NCI-H2196 treated with DMSO at 0.1 percent for 48 hours (cell line): ENCODE data around the gene MAD1L1.

Experiments used
- DNase-seq: peaks from one replicate; lab custom pipeline; 2025; ENCODE audit not compliant: unreplicated experiment; lab: John Stamatoyannopoulos, UW

The MAD1L1 gene

DNA sequence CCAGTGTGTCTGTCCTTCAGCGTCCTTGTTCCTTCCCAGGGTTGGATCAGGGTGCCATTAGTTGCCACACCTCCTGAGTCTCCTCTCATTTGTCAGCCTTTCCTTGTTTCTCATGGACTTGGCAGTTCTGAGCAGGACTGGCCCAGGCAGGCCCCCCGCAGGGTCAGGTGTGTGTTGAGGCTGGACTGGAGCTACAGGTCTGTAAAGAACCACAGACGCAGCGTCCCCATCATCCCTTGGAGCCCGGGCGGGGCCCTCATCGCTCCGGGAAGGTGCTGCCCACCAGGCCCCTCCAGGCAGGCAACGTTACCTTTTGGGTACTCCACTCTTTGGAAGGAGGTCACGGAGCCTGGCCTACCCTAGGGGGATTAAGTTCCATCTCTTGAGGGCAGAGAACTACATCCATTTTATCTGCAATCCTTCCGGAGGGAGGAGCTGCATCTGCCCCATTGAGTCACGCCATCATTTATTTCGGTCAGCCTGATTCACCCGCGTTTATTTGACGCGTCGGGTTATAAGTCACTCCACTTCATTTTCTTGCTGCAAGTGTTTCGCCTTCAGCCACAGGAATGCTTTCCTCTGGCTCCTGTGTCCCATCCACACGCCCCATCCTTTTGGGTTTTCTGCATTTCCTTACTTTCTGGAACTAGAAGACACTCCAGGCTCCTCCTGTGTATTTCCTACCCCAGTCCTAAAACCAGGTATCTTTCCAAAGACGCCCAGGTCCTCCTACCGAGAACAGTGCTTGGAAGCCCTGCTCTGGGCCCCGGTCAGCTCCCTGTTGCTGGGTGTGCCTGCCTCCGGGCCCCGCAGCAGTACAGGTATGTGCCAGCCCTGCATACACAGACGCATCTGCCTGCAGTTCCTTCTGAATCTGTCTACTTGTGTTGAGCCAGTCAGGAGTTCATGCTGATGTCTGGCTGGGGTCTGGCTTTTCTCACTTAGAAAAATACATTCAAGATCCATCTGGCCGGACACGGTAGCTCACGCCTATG lies 141.9 kb downstream of the MAD1L1 start:
- no peak for DNase-seq

DNA sequence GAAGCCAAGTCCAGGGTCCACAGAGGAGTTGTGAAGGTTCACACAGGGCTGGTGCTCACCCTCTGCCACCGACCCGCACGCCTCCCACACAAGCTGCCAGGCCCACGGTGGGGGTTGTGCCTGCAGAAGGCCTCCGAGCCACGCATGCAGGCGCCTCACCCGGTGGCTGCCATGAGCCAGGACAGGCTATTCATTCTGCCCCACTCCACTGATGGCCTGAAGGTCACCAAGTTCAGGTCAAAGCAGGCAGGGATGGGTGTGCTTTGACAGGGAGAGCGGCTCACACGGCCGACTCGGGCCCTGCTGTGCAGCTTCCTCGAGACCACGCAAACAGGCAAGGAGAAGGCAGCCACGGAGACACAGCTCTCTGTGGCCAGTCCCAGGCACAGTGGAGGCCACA lies 143.9 kb downstream of the MAD1L1 start:
- no peak for DNase-seq

DNA sequence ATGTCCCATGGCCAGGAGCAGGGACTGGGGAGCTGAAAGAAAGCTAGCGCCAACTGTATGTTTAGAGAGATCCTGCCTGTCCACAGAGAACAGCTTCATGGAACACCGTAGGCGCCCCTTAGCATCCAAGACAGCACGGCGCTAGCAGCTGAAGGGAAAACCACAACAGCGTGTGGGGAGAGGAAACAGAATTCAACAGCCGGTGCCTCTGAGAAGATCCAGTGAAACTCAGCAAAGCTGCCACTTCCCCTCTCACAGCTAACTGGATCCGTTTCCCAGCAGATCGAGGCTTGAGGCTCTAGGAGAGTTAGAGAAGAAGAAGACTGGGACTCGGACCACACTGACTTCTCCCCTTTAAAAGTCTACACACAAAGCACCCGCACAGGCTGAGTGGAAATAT lies 145.0 kb downstream of the MAD1L1 start:
- DNase-seq = no peak

DNA sequence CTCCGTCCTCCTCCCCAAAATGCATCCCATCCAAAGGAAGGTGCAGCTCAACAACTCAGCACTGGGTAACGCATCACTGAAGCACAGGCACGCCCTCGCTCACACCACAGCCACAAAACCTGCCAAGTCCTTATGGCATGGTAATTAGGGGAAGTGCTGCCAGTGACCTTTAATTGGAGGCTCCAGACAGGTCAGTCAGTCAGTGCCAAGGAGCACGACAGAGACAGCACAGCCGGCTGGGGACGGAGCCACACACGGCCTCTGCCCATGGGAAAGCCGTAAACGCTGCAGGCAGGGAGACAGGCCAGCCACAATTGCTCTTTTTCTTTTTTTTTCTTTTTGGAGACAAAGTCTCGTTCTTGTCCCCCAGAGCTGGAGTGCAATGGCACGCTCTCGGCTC lies 146.5 kb downstream of the MAD1L1 start:
- no peak for DNase-seq

GRCh38 chr7:2085804-2086203 lies 146.9 kb downstream of the MAD1L1 start:
- no peak for DNase-seq

DNA sequence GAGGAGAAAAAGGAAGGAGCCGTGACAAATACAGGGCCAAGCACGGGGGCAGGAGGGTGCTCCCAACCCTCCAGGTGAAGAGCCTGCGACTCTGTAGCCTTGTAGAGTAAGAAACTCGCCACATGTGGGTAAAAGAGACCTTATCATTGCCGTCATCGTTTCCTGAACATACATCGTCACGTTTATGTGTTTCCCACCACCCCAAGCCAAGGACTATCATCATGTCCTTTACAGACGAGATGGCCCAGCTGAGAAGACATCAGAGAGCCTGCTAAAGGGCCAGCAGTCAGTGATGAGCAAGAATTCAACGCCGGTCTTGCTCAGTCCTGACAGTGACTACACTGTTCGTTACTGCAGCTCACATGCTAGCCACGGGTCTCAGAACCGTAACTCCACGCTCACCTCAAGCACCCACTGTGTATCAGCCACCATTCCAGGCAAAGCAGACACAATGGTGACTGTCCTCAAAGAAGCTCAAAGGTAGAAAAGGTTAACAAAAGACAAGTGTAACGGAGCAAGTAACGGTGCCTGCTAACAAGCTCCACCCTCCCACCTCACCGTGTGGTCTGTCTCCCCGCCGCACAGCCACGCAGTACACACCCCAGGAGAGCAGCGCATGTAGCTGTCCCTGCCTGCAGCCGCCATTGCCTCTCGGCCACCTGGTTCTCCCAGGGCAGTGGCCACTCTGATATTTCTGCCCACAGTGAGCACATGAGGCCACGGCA lies 147.8 kb downstream of the MAD1L1 start:
- no peak for DNase-seq

- DNase-seq = no peak
These were observed 148.4 kb downstream of the MAD1L1 start for GRCh38 chr7:2084331-2084730.

- DNase-seq = no peak
These were observed 149.4 kb downstream of the MAD1L1 start for GRCh38 chr7:2083362-2083761.

GRCh38 chr7:2082139-2082998 lies 150.4 kb downstream of the MAD1L1 start:
- DNase-seq = no peak

DNA sequence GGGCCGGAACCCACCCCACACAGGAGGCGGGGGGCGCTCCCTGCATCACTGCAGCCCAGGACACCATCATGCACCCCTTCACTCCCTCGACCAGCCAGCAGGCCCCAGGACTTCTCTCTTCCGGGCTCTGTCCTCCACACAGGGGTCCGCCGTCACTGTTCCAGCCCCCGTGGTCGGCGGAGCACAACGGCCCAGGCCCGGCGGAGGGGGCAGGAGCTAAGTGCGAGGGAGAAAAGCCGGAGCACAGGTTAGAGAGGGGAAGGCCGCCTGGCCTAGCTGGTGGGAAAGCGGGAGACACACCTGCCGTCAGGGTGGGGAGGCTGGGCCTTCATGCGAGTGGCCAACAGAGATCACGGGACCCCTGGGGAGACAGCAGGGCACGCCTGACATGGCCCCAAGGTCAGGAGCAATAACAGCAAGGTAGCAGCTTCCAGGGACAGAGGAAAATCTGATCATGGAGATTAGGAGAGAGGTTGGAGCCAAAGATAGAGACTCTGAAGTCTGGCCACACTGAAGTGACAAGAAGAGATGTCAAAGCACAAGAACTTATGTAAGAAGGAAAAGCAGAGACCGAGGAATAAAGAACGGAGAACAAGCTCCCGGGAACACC lies 151.1 kb downstream of the MAD1L1 start:
- no peak for DNase-seq

DNA sequence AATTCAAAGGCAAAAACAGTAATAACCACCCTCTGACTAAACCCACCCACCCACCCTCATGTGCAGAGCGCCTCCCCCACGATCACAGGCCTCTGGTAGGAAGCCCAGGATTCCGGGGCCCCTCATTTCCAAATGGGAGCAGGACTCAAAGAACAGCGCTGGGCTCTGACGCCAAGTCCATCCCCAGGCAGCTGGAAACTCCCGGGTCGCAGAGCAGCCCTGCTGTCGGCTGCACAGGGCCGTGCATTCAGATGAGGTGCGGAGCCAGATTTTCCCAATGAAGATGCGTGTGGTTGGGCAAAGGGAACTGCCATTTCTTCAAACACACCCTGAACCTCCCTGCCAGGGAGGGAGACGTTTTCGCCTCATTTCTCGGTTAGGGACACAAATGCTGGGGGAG lies 152.3 kb downstream of the MAD1L1 start:
- DNase-seq = no peak

- DNase-seq = no peak
These were observed 152.7 kb downstream of the MAD1L1 start for GRCh38 chr7:2080060-2080387.

DNA sequence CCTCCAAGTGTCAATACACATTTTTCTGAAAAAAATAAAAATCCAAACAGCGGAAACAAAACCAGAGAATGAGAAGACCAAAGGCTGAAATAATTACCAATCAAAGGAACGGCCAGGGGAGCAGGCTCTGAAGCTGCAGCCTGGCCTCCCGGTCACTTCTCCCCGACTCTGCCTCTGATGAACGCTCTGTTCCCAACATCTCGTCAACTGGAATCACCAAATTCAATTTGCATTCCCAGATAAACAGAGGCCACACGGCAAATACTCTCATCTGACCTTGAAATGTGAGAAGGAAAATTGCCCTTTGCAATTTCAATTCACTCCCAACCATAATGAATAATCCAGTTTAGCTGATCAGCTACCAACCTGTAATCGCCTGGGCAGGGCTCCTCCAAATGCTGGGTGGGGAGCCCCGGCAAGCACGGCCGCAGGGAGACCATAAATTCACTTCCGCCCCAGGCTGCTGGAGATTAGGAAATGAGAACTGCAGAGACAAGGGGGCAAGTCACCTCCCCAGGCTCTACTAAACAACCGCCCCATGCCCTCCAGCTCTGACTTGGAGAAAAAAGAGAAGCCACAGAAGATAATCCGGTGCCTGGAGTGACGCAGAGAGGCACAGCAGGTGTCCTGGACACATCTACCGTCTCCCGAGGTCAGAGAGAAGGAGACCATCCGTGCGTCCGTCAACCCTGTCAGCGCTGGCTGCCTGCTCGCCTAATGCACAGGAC lies 153.2 kb downstream of the MAD1L1 start:
- DNase-seq = no peak

GRCh38 chr7:2078899-2079298 lies 153.8 kb downstream of the MAD1L1 start:
- DNase-seq = no peak

GRCh38 chr7:2076649-2077064 lies 156.1 kb downstream of the MAD1L1 start:
- no peak for DNase-seq

GRCh38 chr7:2075811-2076210 lies 156.9 kb downstream of the MAD1L1 start:
- no peak for DNase-seq

- no peak for DNase-seq
These were observed 158.1 kb downstream of the MAD1L1 start for GRCh38 chr7:2074691-2075090.

- DNase-seq = no peak
These were observed 159.9 kb downstream of the MAD1L1 start for GRCh38 chr7:2072798-2073197.

- no peak for DNase-seq
These were observed 160.7 kb downstream of the MAD1L1 start for GRCh38 chr7:2072042-2072441.

DNA sequence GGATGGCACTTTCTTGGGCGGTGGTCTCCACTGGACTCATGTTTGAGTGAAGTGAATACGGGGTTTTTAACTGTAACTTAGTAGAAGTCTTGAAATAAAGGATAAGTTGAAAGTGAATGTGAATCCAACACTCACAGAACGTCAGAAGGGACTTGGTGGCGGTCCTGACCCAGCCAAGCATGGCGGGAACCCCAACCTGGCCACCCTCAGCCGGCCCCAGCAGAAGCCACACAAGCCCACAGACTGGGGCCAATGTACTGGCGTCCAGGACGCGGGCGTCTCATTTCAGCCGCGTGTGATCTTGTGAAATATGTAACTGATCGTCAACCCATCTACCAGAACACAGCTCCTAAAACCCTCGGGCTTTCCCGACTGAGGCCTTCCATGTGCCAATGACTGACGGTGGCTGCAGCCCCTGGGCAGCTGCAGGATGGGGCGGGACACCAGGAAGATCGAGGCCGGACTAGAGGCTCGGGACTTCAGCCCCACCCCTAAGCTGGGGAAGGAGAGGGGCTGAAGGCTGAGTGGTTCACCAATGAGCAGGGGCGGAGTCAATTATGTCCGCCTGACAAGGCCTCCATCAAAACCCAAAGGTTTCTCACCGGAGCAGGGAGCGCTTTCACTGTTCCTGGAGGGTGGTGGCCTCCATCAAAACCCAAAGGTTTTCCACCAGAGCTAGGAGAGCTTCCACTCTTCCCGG lies 161.5 kb downstream of the MAD1L1 start:
- DNase-seq = no peak
